ENCODE data around the gene APOL1.

DNA sequence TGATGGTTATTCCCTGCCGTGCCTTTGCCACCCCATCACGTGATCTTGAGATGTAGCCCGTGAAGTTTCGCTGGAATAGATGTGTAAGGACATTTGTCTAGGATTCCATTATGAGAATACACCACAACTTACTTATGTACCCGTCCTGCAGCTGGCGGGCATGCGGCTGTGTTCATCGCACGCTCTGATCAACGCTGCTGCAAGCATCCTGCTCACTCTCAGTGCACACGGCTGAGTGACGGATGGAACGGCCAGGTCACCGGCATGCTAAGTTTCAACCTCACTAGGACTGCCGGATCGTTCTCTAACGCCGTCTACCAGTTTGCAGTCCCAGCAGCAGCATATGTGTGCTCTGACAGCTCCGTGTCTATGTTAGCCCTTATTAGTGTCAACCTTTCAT lies 44.6 kb downstream of the APOL1 start:
- no peak for TF ChIP-seq ATF7 (IDR thresholded peaks at IDR 0.05; ENCODE audit: low read depth)
- no peak for TF ChIP-seq CEBPB (IDR thresholded peaks at IDR 0.05; ENCODE audit: borderline replicate concordance in 1 of 2, low read depth in 2 of 2, low read length in 2 of 2)
- TF ChIP-seq, protein P1, sequence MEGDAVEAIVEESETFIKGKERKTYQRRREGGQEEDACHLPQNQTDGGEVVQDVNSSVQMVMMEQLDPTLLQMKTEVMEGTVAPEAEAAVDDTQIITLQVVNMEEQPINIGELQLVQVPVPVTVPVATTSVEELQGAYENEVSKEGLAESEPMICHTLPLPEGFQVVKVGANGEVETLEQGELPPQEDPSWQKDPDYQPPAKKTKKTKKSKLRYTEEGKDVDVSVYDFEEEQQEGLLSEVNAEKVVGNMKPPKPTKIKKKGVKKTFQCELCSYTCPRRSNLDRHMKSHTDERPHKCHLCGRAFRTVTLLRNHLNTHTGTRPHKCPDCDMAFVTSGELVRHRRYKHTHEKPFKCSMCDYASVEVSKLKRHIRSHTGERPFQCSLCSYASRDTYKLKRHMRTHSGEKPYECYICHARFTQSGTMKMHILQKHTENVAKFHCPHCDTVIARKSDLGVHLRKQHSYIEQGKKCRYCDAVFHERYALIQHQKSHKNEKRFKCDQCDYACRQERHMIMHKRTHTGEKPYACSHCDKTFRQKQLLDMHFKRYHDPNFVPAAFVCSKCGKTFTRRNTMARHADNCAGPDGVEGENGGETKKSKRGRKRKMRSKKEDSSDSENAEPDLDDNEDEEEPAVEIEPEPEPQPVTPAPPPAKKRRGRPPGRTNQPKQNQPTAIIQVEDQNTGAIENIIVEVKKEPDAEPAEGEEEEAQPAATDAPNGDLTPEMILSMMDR (IDR thresholded peaks at IDR 0.05 in 2 of 3, conservative IDR thresholded peaks at IDR 0.05 in 1 of 3; ENCODE audit: control insufficient read depth in 2 of 3, extremely low read depth in 1 of 3, insufficient read depth in 1 of 3, low read depth in 3 of 3, low read length in 3 of 3), result no peak
- TF ChIP-seq SREBF1 (IDR thresholded peaks at IDR 0.05; ENCODE audit: low read length), result no peak
- no peak for TF ChIP-seq CBX3 (IDR thresholded peaks at IDR 0.05; ENCODE audit: borderline replicate concordance, low read depth)
- no peak for TF ChIP-seq EZH2 (IDR thresholded peaks at IDR 0.05; ENCODE audit: borderline replicate concordance, control insufficient read depth, low read depth, low read length)
- TF ChIP-seq, protein P2, sequence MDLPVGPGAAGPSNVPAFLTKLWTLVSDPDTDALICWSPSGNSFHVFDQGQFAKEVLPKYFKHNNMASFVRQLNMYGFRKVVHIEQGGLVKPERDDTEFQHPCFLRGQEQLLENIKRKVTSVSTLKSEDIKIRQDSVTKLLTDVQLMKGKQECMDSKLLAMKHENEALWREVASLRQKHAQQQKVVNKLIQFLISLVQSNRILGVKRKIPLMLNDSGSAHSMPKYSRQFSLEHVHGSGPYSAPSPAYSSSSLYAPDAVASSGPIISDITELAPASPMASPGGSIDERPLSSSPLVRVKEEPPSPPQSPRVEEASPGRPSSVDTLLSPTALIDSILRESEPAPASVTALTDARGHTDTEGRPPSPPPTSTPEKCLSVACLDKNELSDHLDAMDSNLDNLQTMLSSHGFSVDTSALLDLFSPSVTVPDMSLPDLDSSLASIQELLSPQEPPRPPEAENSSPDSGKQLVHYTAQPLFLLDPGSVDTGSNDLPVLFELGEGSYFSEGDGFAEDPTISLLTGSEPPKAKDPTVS (IDR thresholded peaks at IDR 0.05; ENCODE audit: low read depth, low read length), result no peak
- TF ChIP-seq POLR2A (IDR thresholded peaks at IDR 0.05; ENCODE audit: low read depth, low read length), result peak; percentile 48; the same call in 1 of the 2 replicates
- no peak for TF ChIP-seq BCL3 (IDR thresholded peaks at IDR 0.05; ENCODE audit: borderline replicate concordance, insufficient read depth, low read depth, low read length, poor library complexity, severe bottlenecking)
- no peak for TF ChIP-seq E2F8 (IDR thresholded peaks at IDR 0.05; ENCODE audit: low read depth, partially characterized antibody)
- no peak for TF ChIP-seq POU2F2 (IDR thresholded peaks at IDR 0.05; ENCODE audit: borderline replicate concordance, low read depth, low read length)
- TF ChIP-seq RCOR1 (conservative IDR thresholded peaks at IDR 0.05; ENCODE audit: low read depth, low read length), result no peak
